K562 (cell line): Measurements from ENCODE around the gene MROH8. TPM values are rescaled to one million over a fixed set of nuclear protein-coding genes. Genes with fewer than 3 reads are reported as not detected.

Experiments
- ASH1L ChIP-seq: fragments of 450-650 bp; IDR thresholded peaks from 2 replicates; pipeline ENCODE4 v1.6.1; 2018; ENCODE audit warnings: borderline replicate concordance, mild to moderate bottlenecking, low read depth; ENCODE audit not compliant: partially characterized antibody
- MAFG ChIP-seq: fragments of 450-650 bp; conservative IDR thresholded peaks from 2 replicates; pipeline ENCODE4 v1.6.1; 2016; ENCODE audit warnings: missing genetic modification characterization, missing compliant biosample characterization
- ZNF561 ChIP-seq: fragments of 450-650 bp; formaldehyde crosslinking; conservative IDR thresholded peaks from 2 replicates; pipeline ENCODE4 v1.4.0; 2020; ENCODE audit warnings: mild to moderate bottlenecking, moderate library complexity
- polyA plus RNA-seq, 8 experiments: library from polyadenylated mRNA; depleted of rRNA in 4 of 8; stranded (reverse) in 5 of 8; unstranded in 3 of 8; fragments of >200 nt; fragmentation: Nextera tagmentation in 2 of 8; fragmentation: Illumina TruSeq in 1 of 8; extraction: Ambion mirVana in 2 of 8; extraction: Trizol in 1 of 8; gene quantifications; 2 replicates each; pipeline versions ENCODE4 v1.2.1 to v1.2.3, GENCODE V29; 2011 to 2014; ENCODE audit warnings: inconsistent platforms in 1 of 8, missing spikeins in 1 of 8
- total RNA-seq, 7 experiments: library from RNA; depleted of rRNA in 6 of 7; stranded (reverse); fragments of >200 nt in 6 of 7; fragmentation: Illumina TruSeq in 2 of 7; extraction: Trizol in 2 of 7; gene quantifications; 2 replicates each; pipeline versions ENCODE4 v1.2.1 to v1.2.3, GENCODE V29; 2011 to 2021; ENCODE audit warnings: low replicate concordance in 1 of 7
- TF ChIP-seq, protein P1 (sequence below): fragments of 200-600 bp; sonication (generic); IDR thresholded peaks from one replicate; pipeline ENCODE4 v1.6.1; 2012; ENCODE audit warnings: mild to moderate bottlenecking, low read depth, low read length, inconsistent platforms

The MROH8 gene
- total and polyA plus RNA-seq, 9 of the 15 experiments (the other 6 are each of a cell fraction or from before 2014, with no cell fraction given), result 0.21 to 1.5 (median 0.78) TPM

GRCh38 chr20:37160683-37161082 is 18.7 kb downstream of the MROH8 start (continued):
- TF ChIP-seq, protein P1, sequence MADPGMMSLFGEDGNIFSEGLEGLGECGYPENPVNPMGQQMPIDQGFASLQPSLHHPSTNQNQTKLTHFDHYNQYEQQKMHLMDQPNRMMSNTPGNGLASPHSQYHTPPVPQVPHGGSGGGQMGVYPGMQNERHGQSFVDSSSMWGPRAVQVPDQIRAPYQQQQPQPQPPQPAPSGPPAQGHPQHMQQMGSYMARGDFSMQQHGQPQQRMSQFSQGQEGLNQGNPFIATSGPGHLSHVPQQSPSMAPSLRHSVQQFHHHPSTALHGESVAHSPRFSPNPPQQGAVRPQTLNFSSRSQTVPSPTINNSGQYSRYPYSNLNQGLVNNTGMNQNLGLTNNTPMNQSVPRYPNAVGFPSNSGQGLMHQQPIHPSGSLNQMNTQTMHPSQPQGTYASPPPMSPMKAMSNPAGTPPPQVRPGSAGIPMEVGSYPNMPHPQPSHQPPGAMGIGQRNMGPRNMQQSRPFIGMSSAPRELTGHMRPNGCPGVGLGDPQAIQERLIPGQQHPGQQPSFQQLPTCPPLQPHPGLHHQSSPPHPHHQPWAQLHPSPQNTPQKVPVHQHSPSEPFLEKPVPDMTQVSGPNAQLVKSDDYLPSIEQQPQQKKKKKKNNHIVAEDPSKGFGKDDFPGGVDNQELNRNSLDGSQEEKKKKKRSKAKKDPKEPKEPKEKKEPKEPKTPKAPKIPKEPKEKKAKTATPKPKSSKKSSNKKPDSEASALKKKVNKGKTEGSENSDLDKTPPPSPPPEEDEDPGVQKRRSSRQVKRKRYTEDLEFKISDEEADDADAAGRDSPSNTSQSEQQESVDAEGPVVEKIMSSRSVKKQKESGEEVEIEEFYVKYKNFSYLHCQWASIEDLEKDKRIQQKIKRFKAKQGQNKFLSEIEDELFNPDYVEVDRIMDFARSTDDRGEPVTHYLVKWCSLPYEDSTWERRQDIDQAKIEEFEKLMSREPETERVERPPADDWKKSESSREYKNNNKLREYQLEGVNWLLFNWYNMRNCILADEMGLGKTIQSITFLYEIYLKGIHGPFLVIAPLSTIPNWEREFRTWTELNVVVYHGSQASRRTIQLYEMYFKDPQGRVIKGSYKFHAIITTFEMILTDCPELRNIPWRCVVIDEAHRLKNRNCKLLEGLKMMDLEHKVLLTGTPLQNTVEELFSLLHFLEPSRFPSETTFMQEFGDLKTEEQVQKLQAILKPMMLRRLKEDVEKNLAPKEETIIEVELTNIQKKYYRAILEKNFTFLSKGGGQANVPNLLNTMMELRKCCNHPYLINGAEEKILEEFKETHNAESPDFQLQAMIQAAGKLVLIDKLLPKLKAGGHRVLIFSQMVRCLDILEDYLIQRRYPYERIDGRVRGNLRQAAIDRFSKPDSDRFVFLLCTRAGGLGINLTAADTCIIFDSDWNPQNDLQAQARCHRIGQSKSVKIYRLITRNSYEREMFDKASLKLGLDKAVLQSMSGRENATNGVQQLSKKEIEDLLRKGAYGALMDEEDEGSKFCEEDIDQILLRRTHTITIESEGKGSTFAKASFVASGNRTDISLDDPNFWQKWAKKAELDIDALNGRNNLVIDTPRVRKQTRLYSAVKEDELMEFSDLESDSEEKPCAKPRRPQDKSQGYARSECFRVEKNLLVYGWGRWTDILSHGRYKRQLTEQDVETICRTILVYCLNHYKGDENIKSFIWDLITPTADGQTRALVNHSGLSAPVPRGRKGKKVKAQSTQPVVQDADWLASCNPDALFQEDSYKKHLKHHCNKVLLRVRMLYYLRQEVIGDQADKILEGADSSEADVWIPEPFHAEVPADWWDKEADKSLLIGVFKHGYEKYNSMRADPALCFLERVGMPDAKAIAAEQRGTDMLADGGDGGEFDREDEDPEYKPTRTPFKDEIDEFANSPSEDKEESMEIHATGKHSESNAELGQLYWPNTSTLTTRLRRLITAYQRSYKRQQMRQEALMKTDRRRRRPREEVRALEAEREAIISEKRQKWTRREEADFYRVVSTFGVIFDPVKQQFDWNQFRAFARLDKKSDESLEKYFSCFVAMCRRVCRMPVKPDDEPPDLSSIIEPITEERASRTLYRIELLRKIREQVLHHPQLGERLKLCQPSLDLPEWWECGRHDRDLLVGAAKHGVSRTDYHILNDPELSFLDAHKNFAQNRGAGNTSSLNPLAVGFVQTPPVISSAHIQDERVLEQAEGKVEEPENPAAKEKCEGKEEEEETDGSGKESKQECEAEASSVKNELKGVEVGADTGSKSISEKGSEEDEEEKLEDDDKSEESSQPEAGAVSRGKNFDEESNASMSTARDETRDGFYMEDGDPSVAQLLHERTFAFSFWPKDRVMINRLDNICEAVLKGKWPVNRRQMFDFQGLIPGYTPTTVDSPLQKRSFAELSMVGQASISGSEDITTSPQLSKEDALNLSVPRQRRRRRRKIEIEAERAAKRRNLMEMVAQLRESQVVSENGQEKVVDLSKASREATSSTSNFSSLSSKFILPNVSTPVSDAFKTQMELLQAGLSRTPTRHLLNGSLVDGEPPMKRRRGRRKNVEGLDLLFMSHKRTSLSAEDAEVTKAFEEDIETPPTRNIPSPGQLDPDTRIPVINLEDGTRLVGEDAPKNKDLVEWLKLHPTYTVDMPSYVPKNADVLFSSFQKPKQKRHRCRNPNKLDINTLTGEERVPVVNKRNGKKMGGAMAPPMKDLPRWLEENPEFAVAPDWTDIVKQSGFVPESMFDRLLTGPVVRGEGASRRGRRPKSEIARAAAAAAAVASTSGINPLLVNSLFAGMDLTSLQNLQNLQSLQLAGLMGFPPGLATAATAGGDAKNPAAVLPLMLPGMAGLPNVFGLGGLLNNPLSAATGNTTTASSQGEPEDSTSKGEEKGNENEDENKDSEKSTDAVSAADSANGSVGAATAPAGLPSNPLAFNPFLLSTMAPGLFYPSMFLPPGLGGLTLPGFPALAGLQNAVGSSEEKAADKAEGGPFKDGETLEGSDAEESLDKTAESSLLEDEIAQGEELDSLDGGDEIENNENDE, result no peak
- TF ChIP-seq ASH1L, result no peak
- TF ChIP-seq MAFG (tag), result no peak
- TF ChIP-seq ZNF561 (CRISPR knock-in tag), result no peak
